T47D (cell line): Measurements from ENCODE around the gene EXPH5.

ENCODE experiments used
- DNase-seq, 2 experiments: peaks; one replicate each; pipeline versions ENCODE4 v3.0.0 to v3.0.0-alpha.2; 2011 to 2012; ENCODE audit warnings: low read depth in 1 of 2, low spot score in 1 of 2
- JUND ChIP-seq: IDR thresholded peaks from 2 replicates; pipeline ENCODE4 v1.6.1; 2012; ENCODE audit warnings: low read depth
- in situ Hi-C: cut with HindIII; loops from 2 replicates; pipeline ENCODE4 v1.10.0; 2016; ENCODE audit warnings: low sequenced_read_pairs, low pct_unique_long_range_greater_than_20kb

EXPH5 gene

GRCh38 chr11:108541531-108541930 lies 52.0 kb downstream of the EXPH5 start:
- in situ Hi-C loops, result no loop called here
- no peak for TF ChIP-seq JUND
- no peak for DNase-seq

- no peak for DNase-seq
- no peak for TF ChIP-seq JUND
- in situ Hi-C loops, result no loop called here
Measured at GRCh38 chr11:108538502-108538901, 55.1 kb downstream of the EXPH5 start.

- no peak for DNase-seq
- in situ Hi-C loops, result no loop called here
- TF ChIP-seq JUND, result no peak
Measured at GRCh38 chr11:108538022-108538424, 55.5 kb downstream of the EXPH5 start.

GRCh38 chr11:108536783-108537182 lies 56.8 kb downstream of the EXPH5 start:
- no peak for DNase-seq
- in situ Hi-C loops, result no loop called here
- no peak for TF ChIP-seq JUND

- in situ Hi-C loops, result no loop called here
- no peak for TF ChIP-seq JUND
- no peak for DNase-seq
Measured at GRCh38 chr11:108535384-108535955, 58.1 kb downstream of the EXPH5 start.

GRCh38 chr11:108534274-108534882 lies 59.2 kb downstream of the EXPH5 start:
- in situ Hi-C loops, result no loop called here
- DNase-seq, result no peak
- TF ChIP-seq JUND, result no peak

- DNase-seq, result no peak
- in situ Hi-C loops, result no loop called here
- TF ChIP-seq JUND, result no peak
Measured at GRCh38 chr11:108530426-108530825, 63.1 kb downstream of the EXPH5 start.

- TF ChIP-seq JUND, result no peak
- in situ Hi-C loops, result no loop called here
- DNase-seq, result no peak
Measured at GRCh38 chr11:108527382-108527781, 66.2 kb downstream of the EXPH5 start.

- no peak for DNase-seq
- in situ Hi-C loops, result no loop called here
- no peak for TF ChIP-seq JUND
Measured at GRCh38 chr11:108525161-108525560, 68.4 kb downstream of the EXPH5 start.

GRCh38 chr11:108524422-108524821 lies 69.1 kb downstream of the EXPH5 start:
- DNase-seq, result peak; percentile 65 to 96
- TF ChIP-seq JUND, result peak; percentile 78
- in situ Hi-C loops, result no loop called here

- no peak for TF ChIP-seq JUND
- in situ Hi-C loops, result no loop called here
Measured at GRCh38 chr11:108522318-108522717, 71.2 kb downstream of the EXPH5 start.

GRCh38 chr11:108518581-108518980 lies 75.0 kb downstream of the EXPH5 start:
- in situ Hi-C loops, result no loop called here
- no peak for TF ChIP-seq JUND
- no peak for DNase-seq

More at GRCh38 chr11:108522318-108522717, 71.2 kb downstream of the EXPH5 start:
- peak in 1 of 2 experiments; percentile 54 for DNase-seq

- no peak for TF ChIP-seq JUND
- DNase-seq, result no peak
Measured at GRCh38 chr11:108516125-108516524, 77.4 kb downstream of the EXPH5 start.

GRCh38 chr11:108512708-108513107 lies 80.9 kb downstream of the EXPH5 start:
- in situ Hi-C loops, result no loop called here
- DNase-seq, result no peak
- no peak for TF ChIP-seq JUND

More at GRCh38 chr11:108516125-108516524, 77.4 kb downstream of the EXPH5 start:
- in situ Hi-C loops, result no loop called here
